ENCODE measurements around the gene U2AF2.
"Not testable (repeated sequence)": the region's sequence is repeated elsewhere in the genome, so short reads cannot be mapped to it uniquely, and the experiment has no call there.

The U2AF2 gene

GRCh38 chr19:55711719-55712118, 56.9 kb downstream of the U2AF2 start:
- no peak overlapping the region for H3K4me3 ChIP-seq (replicated peaks in 1 of 2; ENCODE audit: low read depth in 2 of 2, low read length in 2 of 2)
- DNase-seq (ENCODE audit: low read depth in 2 of 2) = no peak
- TF ChIP-seq, protein P1, sequence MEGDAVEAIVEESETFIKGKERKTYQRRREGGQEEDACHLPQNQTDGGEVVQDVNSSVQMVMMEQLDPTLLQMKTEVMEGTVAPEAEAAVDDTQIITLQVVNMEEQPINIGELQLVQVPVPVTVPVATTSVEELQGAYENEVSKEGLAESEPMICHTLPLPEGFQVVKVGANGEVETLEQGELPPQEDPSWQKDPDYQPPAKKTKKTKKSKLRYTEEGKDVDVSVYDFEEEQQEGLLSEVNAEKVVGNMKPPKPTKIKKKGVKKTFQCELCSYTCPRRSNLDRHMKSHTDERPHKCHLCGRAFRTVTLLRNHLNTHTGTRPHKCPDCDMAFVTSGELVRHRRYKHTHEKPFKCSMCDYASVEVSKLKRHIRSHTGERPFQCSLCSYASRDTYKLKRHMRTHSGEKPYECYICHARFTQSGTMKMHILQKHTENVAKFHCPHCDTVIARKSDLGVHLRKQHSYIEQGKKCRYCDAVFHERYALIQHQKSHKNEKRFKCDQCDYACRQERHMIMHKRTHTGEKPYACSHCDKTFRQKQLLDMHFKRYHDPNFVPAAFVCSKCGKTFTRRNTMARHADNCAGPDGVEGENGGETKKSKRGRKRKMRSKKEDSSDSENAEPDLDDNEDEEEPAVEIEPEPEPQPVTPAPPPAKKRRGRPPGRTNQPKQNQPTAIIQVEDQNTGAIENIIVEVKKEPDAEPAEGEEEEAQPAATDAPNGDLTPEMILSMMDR (IDR thresholded peaks at IDR 0.05; ENCODE audit: low read depth, low read length) = no peak

- no peak overlapping the region for H3K4me3 ChIP-seq (replicated peaks in 1 of 2; ENCODE audit: low read depth in 2 of 2, low read length in 2 of 2)
- TF ChIP-seq, protein P1 (IDR thresholded peaks at IDR 0.05; ENCODE audit: low read depth, low read length) = no peak
- DNase-seq (ENCODE audit: low read depth in 2 of 2) = no peak
These were observed 58.2 kb downstream of the U2AF2 start for GRCh38 chr19:55712804-55713631.

DNA sequence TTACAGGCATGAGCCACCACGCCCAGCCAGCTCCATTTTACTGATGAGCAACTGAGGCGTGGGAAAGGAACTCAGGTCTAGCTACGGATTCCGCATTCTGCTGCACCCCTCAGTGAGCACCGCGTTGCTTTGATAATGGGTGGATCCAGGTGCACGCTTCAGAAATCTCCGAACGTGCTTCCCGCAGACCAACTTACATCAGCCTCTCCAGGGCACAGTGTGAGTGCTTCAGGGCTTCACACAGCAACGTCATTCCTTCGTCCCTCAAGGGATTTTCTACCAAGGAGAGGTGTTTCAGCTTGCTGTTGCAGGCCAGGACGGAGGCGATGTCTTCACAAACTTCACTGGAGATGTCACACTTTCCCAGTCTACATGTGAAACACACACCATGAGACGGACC, 61.7 kb downstream of the U2AF2 start:
- TF ChIP-seq, protein P1 (IDR thresholded peaks at IDR 0.05; ENCODE audit: low read depth, low read length) = no peak
- no peak overlapping the region for H3K4me3 ChIP-seq (replicated peaks in 1 of 2; ENCODE audit: low read depth in 2 of 2, low read length in 2 of 2)
- DNase-seq (ENCODE audit: low read depth in 2 of 2) = no peak

- DNase-seq (ENCODE audit: low read depth in 2 of 2) = no peak
- no peak overlapping the region for H3K4me3 ChIP-seq (replicated peaks in 1 of 2; ENCODE audit: low read depth in 2 of 2, low read length in 2 of 2)
- TF ChIP-seq, protein P1 (IDR thresholded peaks at IDR 0.05; ENCODE audit: low read depth, low read length) = no peak
These were observed 62.4 kb downstream of the U2AF2 start for GRCh38 chr19:55717251-55717650.

DNA sequence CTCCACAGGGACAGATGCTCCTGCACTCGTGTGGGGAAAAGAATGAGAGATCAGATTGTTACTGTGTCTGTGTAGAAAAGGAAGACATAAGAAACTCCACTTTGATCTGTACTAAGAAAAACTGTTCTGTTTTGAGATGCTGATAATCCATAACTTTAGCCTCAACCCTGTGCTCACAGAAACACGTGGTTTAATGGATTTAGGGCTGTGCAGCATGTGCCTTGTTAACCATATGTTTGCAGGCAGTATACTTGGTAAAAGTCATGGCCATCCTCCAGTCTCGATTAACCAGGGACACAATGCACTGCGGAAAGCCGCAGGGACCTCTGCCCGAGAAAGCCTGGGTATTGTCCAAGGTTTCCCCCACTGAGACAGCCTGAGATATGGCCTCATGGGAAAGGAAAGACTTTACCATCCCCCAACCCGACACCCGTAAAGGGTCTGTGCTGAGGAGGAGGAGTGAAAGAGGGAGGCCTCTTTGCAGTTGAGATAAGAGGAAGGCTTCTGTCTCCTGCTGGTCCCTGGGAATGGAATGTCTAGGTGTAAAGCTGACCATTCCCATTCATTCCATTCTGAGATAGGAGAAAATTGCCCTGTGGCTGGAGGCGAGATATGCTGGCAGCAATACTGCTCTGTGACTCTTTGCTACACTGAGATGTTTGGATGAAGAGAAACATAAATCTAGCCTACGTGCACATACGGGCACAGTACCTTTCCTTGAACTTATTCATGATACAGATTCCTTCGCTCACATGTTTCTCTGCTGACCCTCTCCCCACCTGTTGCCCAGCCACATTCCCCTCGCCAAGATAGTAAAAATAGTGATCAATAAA, 63.3 kb downstream of the U2AF2 start:
- H3K4me3 ChIP-seq (replicated peaks in 1 of 2; ENCODE audit: low read depth in 2 of 2, low read length in 2 of 2); DNase-seq (ENCODE audit: low read depth in 2 of 2): not testable (repeated sequence)

DNA sequence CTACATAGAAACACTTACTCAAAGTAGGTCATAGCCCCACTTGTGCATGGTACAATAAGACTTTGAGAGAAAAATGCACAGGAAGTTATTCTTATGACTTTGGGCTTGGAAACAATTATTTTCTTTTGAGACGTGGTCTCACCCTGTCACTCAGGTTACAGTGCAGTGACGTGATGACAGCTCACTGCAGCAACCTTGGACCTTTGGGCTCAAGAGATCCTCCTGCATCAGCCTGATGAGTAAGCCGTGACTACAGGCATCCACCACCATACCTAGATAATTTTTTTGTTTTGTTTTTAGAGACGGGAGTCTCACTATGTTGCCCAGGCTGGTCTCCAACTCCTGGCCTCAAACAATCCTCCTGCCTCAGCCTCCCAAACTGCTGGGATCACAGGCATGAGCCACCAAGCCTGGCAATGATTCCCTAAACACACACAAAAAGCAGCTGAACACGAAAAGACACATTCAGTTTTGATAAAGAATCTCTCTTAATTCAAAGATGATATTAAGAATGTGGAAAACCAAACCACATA, 65.4 kb downstream of the U2AF2 start:
- no peak for DNase-seq (ENCODE audit: low read depth in 2 of 2)
- TF ChIP-seq, protein P1 (IDR thresholded peaks at IDR 0.05; ENCODE audit: low read depth, low read length) = no peak
- no peak overlapping the region for H3K4me3 ChIP-seq (replicated peaks in 1 of 2; ENCODE audit: low read depth in 2 of 2, low read length in 2 of 2)

- no peak overlapping the region for H3K4me3 ChIP-seq (replicated peaks in 1 of 2; ENCODE audit: low read depth in 2 of 2, low read length in 2 of 2)
- no peak for DNase-seq (ENCODE audit: low read depth in 2 of 2)
- TF ChIP-seq, protein P1 (IDR thresholded peaks at IDR 0.05; ENCODE audit: low read depth, low read length) = no peak
These were observed 66.0 kb downstream of the U2AF2 start for GRCh38 chr19:55720801-55721200.
